HG02870 (cell line): ENCODE results near the gene TPT1.
"Not testable (repeated sequence)": the region's sequence is repeated elsewhere in the genome, so short reads cannot be mapped to it uniquely, and the experiment has no call there.

Experiments used
- ATAC-seq: cut with Tn5 transposase; IDR thresholded peaks from one replicate; pipeline ENCODE4 v1.9.1; 2021; ENCODE audit warnings: mild to moderate bottlenecking, moderate library complexity; ENCODE audit not compliant: unreplicated experiment

TPT1 gene

DNA sequence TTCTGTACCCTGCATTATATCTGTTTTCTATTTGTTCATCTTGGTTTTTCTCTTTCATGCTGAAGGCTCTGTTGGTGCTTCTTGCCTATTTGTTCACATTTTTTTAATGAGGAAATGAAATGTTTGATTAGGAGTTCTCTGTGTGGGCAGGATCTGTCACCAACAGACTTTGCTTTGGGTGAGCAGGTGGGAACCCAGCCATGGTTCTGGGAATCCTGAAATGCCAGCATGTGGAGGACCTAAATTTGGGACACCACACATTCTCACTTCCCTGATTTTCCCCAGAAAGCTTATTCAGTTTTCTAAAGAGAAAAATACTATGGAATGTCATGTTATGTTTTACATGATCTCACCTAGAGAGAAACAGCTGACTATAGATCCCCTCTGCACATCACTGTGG, 34.0 kb downstream of the TPT1 start:
- ATAC-seq, result no peak

DNA sequence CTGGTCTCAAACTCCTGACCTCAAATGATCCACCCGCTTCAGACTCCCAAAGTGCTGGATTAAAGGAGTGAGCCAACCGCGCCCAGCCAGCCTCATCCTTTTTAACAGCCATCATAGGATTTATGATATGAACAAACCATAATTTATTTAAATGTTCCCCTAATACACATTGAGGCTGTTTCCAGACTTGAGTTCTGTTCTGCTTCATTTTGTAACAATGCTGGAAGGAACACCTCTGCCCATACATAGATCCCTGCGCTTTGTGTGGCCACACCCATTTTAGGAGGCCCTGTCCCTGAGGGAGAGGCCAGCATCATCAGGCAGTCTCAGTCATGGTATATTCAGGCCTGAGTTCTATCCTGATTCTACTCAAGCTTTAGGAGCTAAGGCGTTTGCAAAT, 35.9 kb downstream of the TPT1 start:
- no peak for ATAC-seq

DNA sequence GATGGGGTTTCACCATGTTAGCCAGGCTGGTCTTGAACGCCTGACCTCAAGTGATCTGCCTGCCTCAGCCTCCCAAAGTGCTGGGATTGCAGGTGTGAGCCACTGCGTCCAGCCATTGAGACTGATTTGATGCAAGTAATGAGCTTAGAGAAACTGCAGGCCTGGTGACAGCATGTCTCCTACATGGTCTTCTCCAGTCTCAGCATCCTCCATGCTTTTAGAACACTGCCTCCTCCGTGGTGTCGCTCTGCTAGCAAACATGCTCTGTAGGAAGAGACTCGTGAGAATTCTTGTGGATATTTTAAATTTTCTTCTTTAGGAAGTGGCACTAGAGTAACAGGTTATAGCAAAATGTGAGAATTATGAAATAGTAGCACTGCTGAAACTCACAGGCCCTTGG, 37.1 kb downstream of the TPT1 start:
- ATAC-seq, result no peak

DNA sequence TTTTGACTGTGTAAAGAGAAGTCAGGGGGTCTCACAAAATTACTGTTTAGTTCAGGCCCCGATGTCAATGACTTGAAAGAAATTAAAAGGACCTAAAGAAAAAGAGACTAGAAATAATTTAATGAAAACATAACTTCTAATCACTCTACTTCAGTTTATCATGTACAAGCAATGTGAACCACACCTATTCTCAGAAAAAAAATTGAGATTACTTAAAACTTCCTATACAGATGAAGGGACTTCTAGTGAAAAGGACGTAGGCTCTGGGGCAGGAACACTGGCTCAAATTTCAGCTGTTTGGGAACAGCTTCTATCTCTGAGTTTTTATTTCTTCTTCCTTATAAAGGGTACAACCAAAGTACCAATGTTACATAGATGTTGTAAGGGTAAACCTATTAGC, 38.0 kb downstream of the TPT1 start:
- no peak for ATAC-seq

DNA sequence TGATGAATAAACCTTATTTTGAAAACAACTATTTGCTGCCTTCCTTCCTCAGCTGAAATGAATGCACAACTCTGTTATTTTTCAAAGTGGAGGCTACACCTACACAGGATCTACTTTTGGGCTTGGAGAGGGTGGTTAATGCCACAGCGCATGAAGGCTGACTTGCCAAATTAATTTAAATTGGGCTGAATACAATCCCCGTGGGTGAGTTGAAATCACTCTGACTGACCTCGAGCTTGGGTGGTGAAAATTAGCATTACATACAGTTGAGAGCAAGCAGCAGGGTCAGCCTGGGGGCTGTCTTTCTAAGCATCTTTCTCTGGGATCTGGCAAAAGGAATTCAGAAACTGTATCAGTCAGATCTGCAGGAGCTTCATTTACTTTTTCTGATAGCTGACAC, 38.5 kb downstream of the TPT1 start:
- no peak for ATAC-seq

DNA sequence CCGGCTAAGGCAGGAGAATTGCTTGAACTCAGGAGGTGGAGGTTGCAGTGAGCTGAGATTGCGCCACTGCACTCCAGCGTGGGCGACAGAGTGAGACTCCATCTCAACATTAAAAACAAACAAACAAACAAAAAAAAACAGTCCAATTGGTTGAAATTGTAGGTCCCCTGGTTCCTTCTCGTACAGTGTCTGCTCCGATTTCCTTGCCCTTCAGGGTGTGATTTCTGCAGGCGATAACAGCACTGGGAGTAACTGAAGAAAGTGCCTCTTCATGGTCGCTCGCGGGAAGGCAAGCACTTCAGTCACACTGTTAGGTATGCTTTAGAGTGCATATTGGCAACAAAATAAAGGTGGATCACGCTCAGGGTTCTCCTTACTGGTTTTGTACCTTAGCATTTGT, 39.7 kb downstream of the TPT1 start:
- ATAC-seq, result no peak

DNA sequence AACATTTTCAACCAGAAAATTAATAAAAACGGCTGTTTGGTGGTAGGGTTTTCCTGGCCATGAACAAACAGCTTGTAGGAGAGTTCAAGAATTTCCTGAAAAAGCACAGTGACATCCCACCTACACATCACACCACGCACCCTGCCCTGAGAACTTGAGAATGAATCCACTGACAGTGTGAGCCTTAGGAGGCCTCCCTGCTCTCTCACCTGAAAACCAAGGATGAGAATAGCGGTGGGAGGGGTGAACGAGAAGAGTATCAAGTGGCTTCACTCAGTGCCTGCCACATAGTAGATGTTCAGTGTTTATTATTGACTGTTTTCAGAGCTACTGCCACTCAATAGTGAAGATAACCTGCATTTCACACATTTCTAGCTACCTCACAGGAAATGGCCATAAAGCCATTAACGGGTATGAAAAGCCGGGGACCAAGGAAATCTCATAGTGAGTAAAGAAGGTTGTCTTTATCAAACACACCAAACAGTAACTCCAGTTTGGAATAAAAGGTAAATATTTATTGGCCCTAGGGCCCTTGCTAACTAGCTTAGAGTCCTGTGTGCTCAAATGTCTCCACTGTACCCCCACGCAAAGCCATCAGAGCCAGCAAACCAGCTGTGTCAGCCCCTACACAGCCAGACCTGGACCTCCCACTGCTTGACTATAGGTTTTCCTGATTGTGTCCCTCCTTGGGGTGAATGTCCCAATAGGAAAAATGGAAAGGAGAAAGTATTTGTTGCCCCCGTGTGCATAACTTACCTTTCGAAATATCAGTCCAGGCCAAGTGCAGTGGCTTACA, 40.6 kb downstream of the TPT1 start:
- ATAC-seq, result no peak

DNA sequence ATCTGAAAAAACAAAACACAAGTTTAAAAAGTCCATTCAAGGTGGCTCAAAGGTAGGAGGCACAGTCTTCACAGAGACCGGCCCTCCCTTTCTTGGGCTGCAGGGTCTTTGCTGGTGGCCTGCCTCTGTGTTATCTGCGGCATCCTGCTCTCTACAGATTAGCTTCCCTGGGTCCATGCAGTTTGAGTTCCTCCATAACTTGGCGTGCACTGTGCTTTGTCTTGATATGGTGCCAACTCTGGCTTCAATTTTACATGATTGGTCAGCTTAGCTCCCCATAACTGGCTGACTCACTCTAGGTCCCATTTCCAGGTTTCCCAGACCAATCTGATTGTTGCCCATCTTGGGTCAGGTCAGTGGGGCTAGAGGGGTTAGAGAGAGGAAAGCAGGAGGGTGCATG, 41.8 kb downstream of the TPT1 start:
- ATAC-seq, result no peak

DNA sequence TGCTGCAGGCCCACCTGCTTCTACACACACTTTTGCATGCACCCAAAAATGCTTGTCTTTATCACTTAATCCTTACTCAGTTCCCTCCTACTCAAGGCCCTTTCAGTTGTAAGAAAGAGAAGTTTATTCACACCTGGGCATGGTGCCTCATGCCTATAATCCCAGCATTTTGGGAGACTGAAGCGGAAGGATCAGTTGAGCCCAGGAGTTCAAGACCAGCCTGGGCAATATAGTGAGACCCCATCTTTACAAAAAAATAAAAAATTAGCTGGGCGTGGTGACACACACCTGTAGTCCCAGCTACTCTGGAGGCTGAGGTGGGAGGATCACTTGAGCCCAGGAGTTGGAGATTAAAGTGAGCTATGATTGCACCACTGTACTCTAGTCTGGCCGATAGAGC, 42.4 kb downstream of the TPT1 start:
- not testable (repeated sequence) for ATAC-seq

DNA sequence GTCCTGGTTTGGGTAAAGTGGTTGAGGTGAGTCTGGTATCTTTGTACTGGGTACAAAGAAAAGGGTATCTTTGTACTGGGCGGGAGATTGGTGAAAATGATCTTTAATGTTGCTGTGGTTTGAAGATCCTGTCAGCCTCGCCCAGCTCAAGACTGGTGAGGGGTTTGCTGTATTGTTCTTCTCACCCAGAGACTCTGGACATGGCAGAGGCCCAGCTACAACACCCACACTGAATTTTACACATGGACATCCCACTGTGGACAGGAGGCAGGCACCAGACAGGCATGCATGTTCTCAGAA, 42.8 kb downstream of the TPT1 start:
- no peak for ATAC-seq

DNA sequence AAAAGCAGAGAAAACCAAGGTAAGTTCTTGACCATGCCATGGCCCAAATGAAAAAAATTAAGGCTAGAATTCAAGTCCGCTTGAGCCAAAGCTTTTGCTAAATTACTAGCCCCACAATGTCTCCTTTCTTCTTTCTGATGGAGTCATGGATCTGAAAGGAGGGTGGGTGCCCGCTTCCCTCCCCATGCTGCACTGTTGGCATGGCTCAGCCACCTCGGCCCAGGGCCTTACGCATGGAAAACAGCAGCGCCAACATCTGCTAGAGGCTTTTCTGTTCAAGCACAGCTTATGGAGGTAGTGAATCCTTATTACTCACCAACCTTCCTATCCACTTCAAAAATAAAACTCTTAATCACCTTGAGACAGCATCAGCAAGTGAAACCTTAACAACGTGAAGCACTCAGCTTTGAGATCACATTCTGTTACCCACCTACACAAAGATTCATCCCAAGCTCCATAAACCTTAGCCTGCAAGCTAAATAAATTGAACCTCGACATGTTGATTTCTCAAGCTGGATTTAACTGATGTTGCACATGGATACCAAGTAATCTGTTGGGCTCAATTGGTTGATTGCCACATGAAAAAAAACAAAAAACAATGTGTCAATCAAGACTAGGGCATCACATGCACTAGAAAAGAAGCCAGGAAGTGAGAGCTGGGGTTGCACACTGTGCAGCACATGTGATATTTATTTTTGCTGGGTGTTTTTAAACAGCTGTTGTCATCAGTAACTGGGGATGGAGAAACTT, 43.4 kb downstream of the TPT1 start:
- peak; percentile 80 for ATAC-seq

DNA sequence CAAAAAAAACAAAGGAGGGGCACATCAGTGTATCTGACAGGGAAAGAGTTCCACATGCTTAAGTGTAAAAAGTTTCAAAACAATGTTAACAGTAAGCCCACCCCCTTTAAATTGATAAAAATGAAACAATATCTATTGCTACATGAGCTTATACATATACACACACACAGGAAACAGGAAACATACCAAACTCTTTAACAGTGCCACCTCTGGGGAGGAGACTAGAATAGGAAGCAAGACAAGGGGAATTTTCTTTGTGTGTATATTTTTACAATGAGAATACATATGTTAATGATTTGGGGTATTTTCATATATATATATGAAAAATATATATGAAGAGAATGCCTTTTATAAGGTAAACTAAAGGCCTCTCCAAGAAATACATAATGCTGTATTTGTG, 44.7 kb downstream of the TPT1 start:
- no peak for ATAC-seq

DNA sequence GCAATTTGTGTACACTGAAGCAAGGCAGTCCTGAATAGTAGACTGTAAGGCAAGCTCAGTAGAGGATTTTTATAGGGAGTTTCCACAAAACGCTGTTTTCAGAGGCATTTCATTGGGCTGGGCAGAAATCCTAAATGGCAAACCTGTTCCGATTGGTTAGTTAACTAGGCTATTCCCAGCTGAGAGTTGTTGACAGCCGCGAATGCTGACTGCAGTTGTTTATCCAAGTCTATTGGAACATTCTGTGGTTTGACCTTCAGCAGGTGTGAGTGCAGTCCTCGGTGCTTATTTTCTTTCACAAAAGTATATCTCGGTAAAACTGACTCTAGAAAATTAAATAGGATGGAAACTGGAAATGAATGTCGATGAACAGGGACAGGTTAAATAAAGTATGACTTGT, 45.4 kb downstream of the TPT1 start:
- ATAC-seq, result no peak

DNA sequence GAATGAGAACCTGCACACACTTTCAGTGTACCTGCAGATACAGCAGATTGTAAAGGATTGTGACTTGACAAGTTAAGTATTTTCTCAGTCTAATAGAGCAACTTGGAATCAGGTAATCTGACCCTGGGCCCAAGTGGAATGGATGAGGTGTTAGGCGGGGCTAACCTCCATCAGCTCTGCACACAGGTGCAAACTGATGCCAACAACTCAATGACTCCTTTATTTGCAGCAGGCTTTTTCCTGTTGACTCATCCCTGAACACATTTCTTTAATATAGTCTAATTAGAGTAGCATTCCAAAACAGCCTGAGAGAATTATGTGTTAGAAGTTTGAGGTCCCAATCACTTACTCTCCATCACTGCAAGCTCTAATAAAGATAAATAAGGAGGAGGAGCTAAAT, 48.8 kb downstream of the TPT1 start:
- no peak for ATAC-seq

DNA sequence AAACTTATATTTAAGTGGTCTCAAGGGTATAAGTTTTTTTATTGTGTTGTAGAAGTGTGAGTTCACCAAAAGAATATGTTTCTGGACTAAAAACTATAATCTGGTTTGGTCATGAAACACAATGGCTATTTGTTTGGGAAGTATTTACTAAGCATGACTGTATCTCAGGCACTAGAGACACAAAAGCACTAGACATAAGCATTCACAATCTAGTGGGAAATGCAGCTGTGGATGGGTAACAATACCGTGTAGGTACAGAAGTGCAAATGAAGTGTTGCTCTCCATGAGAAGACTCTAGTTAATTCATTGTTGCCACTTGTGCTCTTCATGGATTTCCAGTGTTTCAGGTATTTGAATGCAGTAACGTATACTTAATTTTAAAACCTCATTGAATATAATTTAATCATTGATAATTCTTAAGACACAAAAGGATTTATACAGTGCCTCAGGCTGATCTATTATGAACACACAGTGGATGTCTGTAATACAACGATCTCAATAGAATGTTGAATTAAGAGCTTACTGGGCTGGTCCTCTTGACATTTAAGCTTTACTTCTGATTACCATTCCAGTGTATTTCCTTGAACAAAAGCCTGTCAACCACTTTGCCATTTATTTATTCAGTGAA, 50.9 kb downstream of the TPT1 start:
- no peak for ATAC-seq
